Fibroblast of the aortic adventitia (primary cell): ENCODE results near the gene SLX9. TPM values are rescaled to one million over a fixed set of nuclear protein-coding genes. Genes with fewer than 3 reads are reported as not detected.

ENCODE experiments used
- DNase-seq: peaks from one replicate; pipeline ENCODE4 v3.0.0-alpha.2; 2010; ENCODE audit warnings: low read depth
- H3K4me3 ChIP-seq: 2 replicates; pipeline ENCODE4 v1.5.1; 2011; ENCODE audit warnings: low read depth, mild to moderate bottlenecking, control low read depth, low read length, moderate library complexity
- total RNA-seq: library from RNA; depleted of rRNA; stranded (reverse); fragments of >200 nt; gene quantifications from 2 replicates; pipeline ENCODE4 v1.2.3, GENCODE V29; 2012; ENCODE audit warnings: low replicate concordance
- TF ChIP-seq, protein P1 (sequence below): IDR thresholded peaks from 2 replicates; pipeline ENCODE4 v1.5.1; 2011; ENCODE audit warnings: mild to moderate bottlenecking, low read length, control low read depth, inconsistent platforms; ENCODE audit not compliant: insufficient read depth

SLX9 gene
- total RNA-seq, 1 donor: 6.0 TPM

- TF ChIP-seq, protein P1, sequence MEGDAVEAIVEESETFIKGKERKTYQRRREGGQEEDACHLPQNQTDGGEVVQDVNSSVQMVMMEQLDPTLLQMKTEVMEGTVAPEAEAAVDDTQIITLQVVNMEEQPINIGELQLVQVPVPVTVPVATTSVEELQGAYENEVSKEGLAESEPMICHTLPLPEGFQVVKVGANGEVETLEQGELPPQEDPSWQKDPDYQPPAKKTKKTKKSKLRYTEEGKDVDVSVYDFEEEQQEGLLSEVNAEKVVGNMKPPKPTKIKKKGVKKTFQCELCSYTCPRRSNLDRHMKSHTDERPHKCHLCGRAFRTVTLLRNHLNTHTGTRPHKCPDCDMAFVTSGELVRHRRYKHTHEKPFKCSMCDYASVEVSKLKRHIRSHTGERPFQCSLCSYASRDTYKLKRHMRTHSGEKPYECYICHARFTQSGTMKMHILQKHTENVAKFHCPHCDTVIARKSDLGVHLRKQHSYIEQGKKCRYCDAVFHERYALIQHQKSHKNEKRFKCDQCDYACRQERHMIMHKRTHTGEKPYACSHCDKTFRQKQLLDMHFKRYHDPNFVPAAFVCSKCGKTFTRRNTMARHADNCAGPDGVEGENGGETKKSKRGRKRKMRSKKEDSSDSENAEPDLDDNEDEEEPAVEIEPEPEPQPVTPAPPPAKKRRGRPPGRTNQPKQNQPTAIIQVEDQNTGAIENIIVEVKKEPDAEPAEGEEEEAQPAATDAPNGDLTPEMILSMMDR: no peak
- no peak for DNase-seq
- no peak overlapping the region for H3K4me3 ChIP-seq
These were observed 4.3 kb upstream of the SLX9 start for GRCh38 chr21:44935533-44935927.

GRCh38 chr21:44938772-44939531 lies 877 bp upstream of the SLX9 start:
- TF ChIP-seq, protein P1: no peak
- DNase-seq: no peak
- H3K4me3 ChIP-seq: peak overlapping the region; percentile 92

- TF ChIP-seq, protein P1: no peak
- no peak for DNase-seq
These were observed 345 bp downstream of the SLX9 start for GRCh38 chr21:44940116-44940631.

GRCh38 chr21:44941567-44941966 lies 1.7 kb downstream of the SLX9 start:
- DNase-seq: no peak
- peak overlapping the region; percentile 22 for H3K4me3 ChIP-seq
- TF ChIP-seq, protein P1: no peak

More at GRCh38 chr21:44940116-44940631, 345 bp downstream of the SLX9 start:
- peak overlapping the region; percentile 92 for H3K4me3 ChIP-seq

DNA sequence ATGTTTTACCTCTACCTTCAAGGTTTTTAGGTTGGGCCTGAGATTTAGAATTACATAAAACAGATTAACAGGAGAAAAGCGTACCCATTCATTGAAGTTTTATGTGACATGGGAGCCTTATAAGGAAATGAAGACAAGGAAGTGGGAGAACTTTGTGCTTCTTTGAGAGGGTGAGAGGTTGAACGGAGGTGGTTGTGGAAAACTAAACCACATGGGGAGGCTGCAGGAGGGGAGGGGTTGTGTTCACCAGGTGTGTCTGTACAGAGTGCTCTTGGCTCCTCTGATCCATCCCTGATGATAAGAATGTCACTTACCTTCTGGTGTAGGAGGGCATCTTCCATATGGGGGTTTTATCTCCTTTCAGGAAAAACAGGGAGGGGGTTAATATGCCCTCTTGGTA lies 2.7 kb downstream of the SLX9 start:
- no peak for DNase-seq
- no peak overlapping the region for H3K4me3 ChIP-seq
- TF ChIP-seq, protein P1: no peak

DNA sequence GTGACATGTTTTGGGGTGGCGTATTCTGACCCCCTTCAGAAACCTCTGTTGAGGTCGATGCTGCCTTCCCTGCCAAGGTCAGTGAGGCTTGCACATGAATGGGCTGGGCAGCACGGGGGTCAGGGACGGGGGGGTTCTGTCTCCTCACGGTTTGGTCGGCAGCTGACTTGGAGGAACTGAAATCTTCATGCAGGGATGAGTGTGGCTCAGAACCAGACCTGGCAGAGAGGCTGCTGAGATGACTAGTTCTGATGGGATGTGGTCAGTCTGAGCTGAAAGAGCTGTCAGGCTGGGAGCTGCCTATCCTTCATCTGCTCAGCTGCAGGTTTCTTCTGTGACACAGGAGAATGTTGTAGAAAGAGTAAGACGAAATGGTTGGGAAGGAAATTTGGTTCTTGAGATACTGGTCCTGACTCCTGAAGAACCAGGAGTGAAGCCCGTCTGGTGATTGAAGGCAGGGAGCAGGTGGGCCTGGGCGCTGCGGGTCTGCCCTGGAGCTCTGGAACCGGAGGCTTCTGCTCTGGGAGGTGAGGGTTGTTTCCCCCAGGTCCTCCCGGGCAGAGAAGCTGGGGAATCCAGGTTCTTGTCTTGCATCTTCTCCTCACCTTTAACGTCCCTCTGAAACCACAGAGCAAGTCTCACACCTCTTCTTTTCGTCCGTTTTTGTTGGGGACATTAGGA lies 3.3 kb downstream of the SLX9 start:
- TF ChIP-seq, protein P1: no peak
- no peak overlapping the region for H3K4me3 ChIP-seq
- no peak for DNase-seq
